Bronchial epithelial cell (primary cell): ENCODE data around the gene TTBK1. TPM values are rescaled to one million over a fixed set of nuclear protein-coding genes. Genes with fewer than 3 reads are reported as not detected.

ENCODE experiments used
- DNase-seq: peaks from one replicate; pipeline ENCODE4 v3.0.0-alpha.2; 2010; ENCODE audit warnings: low read depth
- FAIRE-seq: peaks from 2 replicates; lab custom pipeline; 2011; peaks lifted over from hg19 to GRCh38; lab: Jason Lieb, UNC
- H3K27me3 ChIP-seq: 2 replicates; pipeline ENCODE4 v1.5.1; 2011; ENCODE audit warnings: low read length; ENCODE audit not compliant: control insufficient read depth, insufficient read depth
- H3K36me3 ChIP-seq: 2 replicates; pipeline ENCODE4 v1.5.1; 2011; ENCODE audit warnings: low read length; ENCODE audit not compliant: control insufficient read depth, insufficient read depth
- H3K4me3 ChIP-seq: 2 replicates; pipeline ENCODE4 v1.5.1; 2011; ENCODE audit warnings: mild to moderate bottlenecking, low read depth, low read length, control low read depth
- total RNA-seq: library from RNA; depleted of rRNA; stranded (reverse); fragments of >200 nt; gene quantifications from 2 replicates; pipeline ENCODE4 v1.2.1, GENCODE V29; 2014
- TF ChIP-seq, protein P1 (sequence below): IDR thresholded peaks from 2 replicates; pipeline ENCODE4 v1.5.1; 2011; ENCODE audit warnings: mild to moderate bottlenecking, moderate library complexity, low read length, control low read depth, inconsistent platforms; ENCODE audit not compliant: insufficient read depth, severe bottlenecking

The TTBK1 gene
- total RNA-seq, 1 donor from 2014 or later: not detected

- TF ChIP-seq, protein P1, sequence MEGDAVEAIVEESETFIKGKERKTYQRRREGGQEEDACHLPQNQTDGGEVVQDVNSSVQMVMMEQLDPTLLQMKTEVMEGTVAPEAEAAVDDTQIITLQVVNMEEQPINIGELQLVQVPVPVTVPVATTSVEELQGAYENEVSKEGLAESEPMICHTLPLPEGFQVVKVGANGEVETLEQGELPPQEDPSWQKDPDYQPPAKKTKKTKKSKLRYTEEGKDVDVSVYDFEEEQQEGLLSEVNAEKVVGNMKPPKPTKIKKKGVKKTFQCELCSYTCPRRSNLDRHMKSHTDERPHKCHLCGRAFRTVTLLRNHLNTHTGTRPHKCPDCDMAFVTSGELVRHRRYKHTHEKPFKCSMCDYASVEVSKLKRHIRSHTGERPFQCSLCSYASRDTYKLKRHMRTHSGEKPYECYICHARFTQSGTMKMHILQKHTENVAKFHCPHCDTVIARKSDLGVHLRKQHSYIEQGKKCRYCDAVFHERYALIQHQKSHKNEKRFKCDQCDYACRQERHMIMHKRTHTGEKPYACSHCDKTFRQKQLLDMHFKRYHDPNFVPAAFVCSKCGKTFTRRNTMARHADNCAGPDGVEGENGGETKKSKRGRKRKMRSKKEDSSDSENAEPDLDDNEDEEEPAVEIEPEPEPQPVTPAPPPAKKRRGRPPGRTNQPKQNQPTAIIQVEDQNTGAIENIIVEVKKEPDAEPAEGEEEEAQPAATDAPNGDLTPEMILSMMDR: no peak
- Histone ChIP-seq H3K4me3 (no peak overlapping the region), H3K36me3 (peaks cover 32% of the 10 kb centered on the region), H3K27me3 (no peaks in the 10 kb centered on the region)
- FAIRE-seq (peak; percentile 55), DNase-seq (no peak)
These were observed 40.1 kb upstream of the TTBK1 start for GRCh38 chr6:43203029-43203717.

- Histone ChIP-seq H3K36me3 (peaks cover 30% of the 10 kb centered on the region), H3K27me3 (no peaks in the 10 kb centered on the region), H3K4me3 (no peak overlapping the region)
- FAIRE-seq (peak; percentile 90), DNase-seq (no peak)
- TF ChIP-seq, protein P1: no peak
These were observed 39.6 kb upstream of the TTBK1 start for GRCh38 chr6:43203718-43204095.

DNA sequence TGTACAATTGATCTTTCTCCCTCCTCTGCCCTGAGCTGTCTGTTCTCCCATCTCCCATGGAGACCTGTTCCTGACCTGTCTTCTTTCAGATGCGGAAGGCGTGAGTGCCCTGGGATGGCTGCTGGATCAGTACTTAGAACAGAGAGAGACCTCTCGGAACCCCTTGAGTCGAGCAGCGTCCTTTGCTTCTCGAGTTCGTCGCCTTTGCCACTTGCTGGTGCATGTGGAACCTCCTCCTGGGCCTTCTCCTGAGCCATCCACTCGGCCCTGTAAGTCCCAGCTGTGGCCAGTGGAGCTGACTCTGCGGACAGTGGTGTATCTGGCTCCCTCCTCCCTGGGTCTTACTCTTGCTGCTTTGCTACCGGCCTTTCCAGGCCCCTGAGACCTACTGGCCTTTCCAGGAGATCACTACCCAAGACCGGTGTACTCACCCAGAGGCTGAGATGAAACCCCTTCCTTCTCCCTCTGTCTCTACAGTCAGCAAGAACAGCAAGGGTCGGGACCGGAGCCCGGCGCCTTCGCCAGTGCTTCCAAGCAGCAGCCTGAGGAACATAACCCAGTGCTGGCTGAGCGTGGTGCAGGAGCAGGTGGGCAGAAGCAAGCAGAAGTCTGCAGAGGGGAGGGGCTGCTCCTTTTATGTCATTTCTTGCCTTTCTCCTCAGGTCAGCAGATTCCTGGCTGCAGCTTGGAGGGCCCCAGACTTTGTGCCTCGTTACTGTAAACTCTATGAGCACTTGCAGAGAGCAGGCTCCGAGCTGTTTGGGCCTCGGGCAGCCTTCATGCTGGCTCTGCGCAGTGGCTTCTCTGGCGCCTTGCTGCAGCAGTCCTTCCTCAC lies 38.8 kb upstream of the TTBK1 start:
- Histone ChIP-seq H3K4me3 (no peak overlapping the region), H3K27me3 (no peaks in the 10 kb centered on the region), H3K36me3 (peaks cover 26% of the 10 kb centered on the region)
- FAIRE-seq: no peak
- no peak for DNase-seq
- TF ChIP-seq, protein P1: no peak

- no peak for DNase-seq
- Histone ChIP-seq H3K27me3 (no peaks in the 10 kb centered on the region), H3K36me3 (peaks cover 21% of the 10 kb centered on the region), H3K4me3 (no peak overlapping the region)
- TF ChIP-seq, protein P1: no peak
- no peak for FAIRE-seq
These were observed 37.4 kb upstream of the TTBK1 start for GRCh38 chr6:43205849-43206248.

DNA sequence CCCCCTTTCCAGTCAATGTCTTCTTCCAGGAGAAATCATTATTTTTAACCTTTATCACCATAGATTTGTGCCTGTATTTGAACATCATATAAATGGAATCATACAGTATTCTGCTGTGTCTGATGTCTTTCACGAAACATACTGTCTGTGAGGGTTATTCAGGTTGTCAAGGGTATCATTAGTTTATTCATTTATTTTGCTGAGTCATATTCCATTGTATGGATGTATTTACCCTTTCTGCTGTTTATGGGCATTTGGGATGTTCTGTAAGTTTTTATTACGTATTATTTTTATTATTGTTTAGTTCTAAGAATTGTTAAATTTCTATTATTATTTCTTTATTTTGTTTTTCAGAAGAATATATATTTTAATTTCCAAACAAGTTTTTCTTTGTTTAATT lies 36.0 kb upstream of the TTBK1 start:
- peaks cover 21% of the 10 kb centered on the region for H3K36me3 ChIP-seq
- TF ChIP-seq, protein P1: no peak
- DNase-seq: no peak
- H3K27me3 ChIP-seq: no peaks in the 10 kb centered on the region
- H3K4me3 ChIP-seq: no peak overlapping the region
- FAIRE-seq: no peak
